BE2C (cell line): ENCODE data around the gene CCND3.

Experiments used
- DNase-seq: peaks from one replicate; pipeline ENCODE4 v3.0.0-alpha.2; 2020
- H3K27me3 ChIP-seq: fragments of 250-450 bp; sonication (Bioruptor Pico); 2 replicates; pipeline ENCODE4 v1.5.1; 2020; ENCODE audit warnings: mild to moderate bottlenecking
- H3K36me3 ChIP-seq: fragments of 250-450 bp; sonication (Bioruptor Pico); 2 replicates; pipeline ENCODE4 v1.5.1; 2020; ENCODE audit warnings: mild to moderate bottlenecking
- H3K4me1 ChIP-seq: fragments of 250-450 bp; sonication (Bioruptor Pico); 2 replicates; pipeline ENCODE4 v1.5.1; 2020
- H3K4me3 ChIP-seq: 2 replicates; pipeline ENCODE4 v1.5.1; 2011; ENCODE audit warnings: low read depth, low read length
- H3K9me3 ChIP-seq: fragments of 250-450 bp; sonication (Bioruptor Pico); 2 replicates; pipeline ENCODE4 v1.5.1; 2020
- CTCF ChIP-seq: IDR thresholded peaks from 2 replicates; pipeline ENCODE4 v1.5.1; 2012; ENCODE audit warnings: mild to moderate bottlenecking, low read depth, low read length

CCND3 gene

GRCh38 chr6:41892921-41893564 lies 48.6 kb downstream of the CCND3 start:
- no peak overlapping the region for H3K4me3 ChIP-seq

GRCh38 chr6:41887331-41887751 lies 54.3 kb downstream of the CCND3 start:
- no peaks in the 10 kb centered on the region for H3K36me3 ChIP-seq
- H3K4me1 ChIP-seq, result no peaks in the 10 kb centered on the region
- TF ChIP-seq CTCF, result no peak
- no peak overlapping the region for H3K4me3 ChIP-seq
- no peak for DNase-seq
- H3K27me3 ChIP-seq, result no peaks in the 10 kb centered on the region
- H3K9me3 ChIP-seq, result no peaks in the 10 kb centered on the region

More at GRCh38 chr6:41892921-41893564, 48.6 kb downstream of the CCND3 start:
- Histone ChIP-seq H3K27me3 (no peaks in the 10 kb centered on the region), H3K36me3 (no peaks in the 10 kb centered on the region), H3K4me1 (no peaks in the 10 kb centered on the region), H3K9me3 (no peaks in the 10 kb centered on the region)
- DNase-seq, result no peak
- no peak for TF ChIP-seq CTCF

- DNase-seq, result no peak
- Histone ChIP-seq H3K36me3 (no peaks in the 10 kb centered on the region), H3K9me3 (no peaks in the 10 kb centered on the region), H3K27me3 (no peaks in the 10 kb centered on the region), H3K4me3 (no peak overlapping the region), H3K4me1 (no peaks in the 10 kb centered on the region)
- TF ChIP-seq CTCF, result no peak
These were observed 55.7 kb downstream of the CCND3 start for GRCh38 chr6:41885930-41886329.

GRCh38 chr6:41884957-41885356 lies 56.7 kb downstream of the CCND3 start:
- Histone ChIP-seq H3K9me3 (no peaks in the 10 kb centered on the region), H3K27me3 (no peaks in the 10 kb centered on the region), H3K4me1 (no peaks in the 10 kb centered on the region), H3K4me3 (no peak overlapping the region), H3K36me3 (no peaks in the 10 kb centered on the region)
- no peak for DNase-seq
- TF ChIP-seq CTCF, result no peak
